AG10803 (cell line): ENCODE results near the gene MZF1.
A peak's percentile ranks its signal among the peaks of the same experiment; 100 is the strongest.

Source experiments
- DNase-seq: peaks from one replicate; pipeline ENCODE4 v3.0.0; 2010; ENCODE audit warnings: low read depth
- H3K4me3 ChIP-seq: 2 replicates; pipeline ENCODE4 v1.5.1; 2011; ENCODE audit warnings: mild to moderate bottlenecking, low read length, control low read depth
- CTCF ChIP-seq: conservative IDR thresholded peaks from 2 replicates; pipeline ENCODE4 v1.5.1; 2011; ENCODE audit warnings: mild to moderate bottlenecking, low read length, control low read depth, inconsistent platforms

The MZF1 gene

GRCh38 chr19:58555920-58556621 lies 17.1 kb downstream of the MZF1 start:
- TF ChIP-seq CTCF = no peak
- H3K4me3 ChIP-seq = peak overlapping the region; percentile 92
- no peak for DNase-seq

GRCh38 chr19:58555369-58555885 lies 17.7 kb downstream of the MZF1 start:
- TF ChIP-seq CTCF = no peak
- peak overlapping the region; percentile 57 for H3K4me3 ChIP-seq
- no peak for DNase-seq

GRCh38 chr19:58554494-58555368 lies 18.4 kb downstream of the MZF1 start, which contains the start of gene CHMP2A:
Gene CHMP2A (minus strand): TSS chr19:58555105. CDS start chr19:58554212, 893 bp downstream.
- TF ChIP-seq CTCF = no peak
- peak; percentile 97 for DNase-seq
- H3K4me3 ChIP-seq = peak within 1 kb of the TSS; percentile 94

GRCh38 chr19:58553799-58554493 lies 19.2 kb downstream of the MZF1 start:
- peak overlapping the region; percentile 94 for H3K4me3 ChIP-seq
- no peak for DNase-seq
- no peak for TF ChIP-seq CTCF

GRCh38 chr19:58552655-58553054 lies 20.5 kb downstream of the MZF1 start:
- DNase-seq = no peak
- no peak overlapping the region for H3K4me3 ChIP-seq
- TF ChIP-seq CTCF = no peak

GRCh38 chr19:58551577-58552471 lies 21.3 kb downstream of the MZF1 start:
- no peak for DNase-seq
- H3K4me3 ChIP-seq = no peak overlapping the region
- no peak for TF ChIP-seq CTCF
